Liver (tissue), 3 donors: ENCODE results near the gene LRRC38.

Experiments
- CTCF ChIP-seq: fragments of 150-350 bp; IDR thresholded peaks from 2 replicates; pipeline ENCODE4 v1.5.1; 2017; ENCODE audit warnings: improper control_type of control experiment, low read depth, low read length; ENCODE audit not compliant: missing input control
- EGR1 ChIP-seq, 2 donors: IDR thresholded peaks; 2 replicates each; pipeline ENCODE4 v1.6.1; 2016 to 2018; ENCODE audit warnings: antibody characterized with exemption in 2 of 2, low read depth in 2 of 2
- FOXA1 ChIP-seq: IDR thresholded peaks from 2 replicates; pipeline ENCODE4 v1.6.1; 2016; ENCODE audit warnings: antibody characterized with exemption
- GABPA ChIP-seq, 2 donors: IDR thresholded peaks in 1 of 2; conservative IDR thresholded peaks in 1 of 2; 2 replicates each; pipeline ENCODE4 v1.6.1; 2016; ENCODE audit warnings: antibody characterized with exemption in 2 of 2, mild to moderate bottlenecking in 1 of 2, moderate library complexity in 1 of 2
- HNF4A ChIP-seq, 2 donors: conservative IDR thresholded peaks; 2 replicates each; pipeline ENCODE4 v1.6.1; 2016; ENCODE audit warnings: antibody characterized with exemption in 2 of 2, mild to moderate bottlenecking in 2 of 2
- JUND ChIP-seq, 2 donors: IDR thresholded peaks; 2 replicates each; pipeline ENCODE4 v1.6.1; 2016; ENCODE audit warnings: antibody characterized with exemption in 2 of 2
- RAD21 ChIP-seq, 2 donors: IDR thresholded peaks; 2 replicates each; pipeline ENCODE4 v1.6.1; 2016; ENCODE audit warnings: antibody characterized with exemption in 2 of 2, mild to moderate bottlenecking in 2 of 2
- REST ChIP-seq: IDR thresholded peaks from 2 replicates; pipeline ENCODE4 v1.6.1; 2016; ENCODE audit warnings: antibody characterized with exemption, mild to moderate bottlenecking
- SP1 ChIP-seq: IDR thresholded peaks from 2 replicates; pipeline ENCODE4 v1.6.1; 2018; ENCODE audit warnings: antibody characterized with exemption, mild to moderate bottlenecking
- TAF1 ChIP-seq: conservative IDR thresholded peaks from 2 replicates; pipeline ENCODE4 v1.6.1; 2016; ENCODE audit warnings: antibody characterized with exemption, mild to moderate bottlenecking
- YY1 ChIP-seq: IDR thresholded peaks from 2 replicates; pipeline ENCODE4 v1.6.1; 2016; ENCODE audit warnings: antibody characterized with exemption, mild to moderate bottlenecking
- TF ChIP-seq, protein P1 (sequence below): IDR thresholded peaks from 2 replicates; pipeline ENCODE4 v1.6.1; 2016; ENCODE audit warnings: antibody characterized with exemption
- TF ChIP-seq, protein P2 (sequence below): IDR thresholded peaks from 2 replicates; pipeline ENCODE4 v1.6.1; 2016; ENCODE audit warnings: antibody characterized with exemption
- TF ChIP-seq, protein P3 (sequence below): IDR thresholded peaks from 2 replicates; pipeline ENCODE4 v1.6.1; 2016; ENCODE audit warnings: antibody characterized with exemption
- donor health status: healthy.
- donor health status: healthy.

DNA sequence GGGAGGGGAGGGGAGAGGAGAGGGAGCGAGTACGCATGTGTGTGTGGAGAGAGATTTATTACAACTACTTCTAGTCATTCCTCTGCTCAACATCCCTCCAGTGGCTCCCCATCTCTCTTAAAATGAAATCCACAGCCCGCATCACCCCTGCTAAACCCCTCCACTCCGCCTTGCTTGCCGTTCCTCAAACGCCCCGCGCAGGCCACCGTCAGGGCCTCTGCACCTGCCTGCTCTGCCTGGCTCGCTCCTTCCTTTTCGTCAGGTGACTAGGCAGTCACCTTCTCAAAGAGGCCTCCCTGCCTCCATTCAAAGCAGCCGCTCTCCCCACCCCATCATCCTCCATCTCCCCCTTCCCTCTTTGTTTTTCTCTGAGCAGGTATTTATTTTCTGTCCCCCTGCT, 29.9 kb downstream of the LRRC38 start:
- no peak for TF ChIP-seq JUND (IDR thresholded peaks at IDR 0.05)
- no peak for TF ChIP-seq RAD21 (IDR thresholded peaks at IDR 0.05)
- TF ChIP-seq FOXA1, result no peak
- no peak for TF ChIP-seq CTCF
- TF ChIP-seq YY1, result no peak
- TF ChIP-seq, protein P1, sequence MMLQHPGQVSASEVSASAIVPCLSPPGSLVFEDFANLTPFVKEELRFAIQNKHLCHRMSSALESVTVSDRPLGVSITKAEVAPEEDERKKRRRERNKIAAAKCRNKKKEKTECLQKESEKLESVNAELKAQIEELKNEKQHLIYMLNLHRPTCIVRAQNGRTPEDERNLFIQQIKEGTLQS, result no peak
- TF ChIP-seq SP1, result no peak
- TF ChIP-seq, protein P2, sequence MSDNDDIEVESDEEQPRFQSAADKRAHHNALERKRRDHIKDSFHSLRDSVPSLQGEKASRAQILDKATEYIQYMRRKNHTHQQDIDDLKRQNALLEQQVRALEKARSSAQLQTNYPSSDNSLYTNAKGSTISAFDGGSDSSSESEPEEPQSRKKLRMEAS, result no peak
- TF ChIP-seq GABPA (IDR thresholded peaks at IDR 0.05 in 1 of 2, conservative IDR thresholded peaks at IDR 0.05 in 1 of 2), result no peak
- no peak for TF ChIP-seq HNF4A (conservative IDR thresholded peaks at IDR 0.05)
- no peak for TF ChIP-seq REST
- TF ChIP-seq, protein P3, sequence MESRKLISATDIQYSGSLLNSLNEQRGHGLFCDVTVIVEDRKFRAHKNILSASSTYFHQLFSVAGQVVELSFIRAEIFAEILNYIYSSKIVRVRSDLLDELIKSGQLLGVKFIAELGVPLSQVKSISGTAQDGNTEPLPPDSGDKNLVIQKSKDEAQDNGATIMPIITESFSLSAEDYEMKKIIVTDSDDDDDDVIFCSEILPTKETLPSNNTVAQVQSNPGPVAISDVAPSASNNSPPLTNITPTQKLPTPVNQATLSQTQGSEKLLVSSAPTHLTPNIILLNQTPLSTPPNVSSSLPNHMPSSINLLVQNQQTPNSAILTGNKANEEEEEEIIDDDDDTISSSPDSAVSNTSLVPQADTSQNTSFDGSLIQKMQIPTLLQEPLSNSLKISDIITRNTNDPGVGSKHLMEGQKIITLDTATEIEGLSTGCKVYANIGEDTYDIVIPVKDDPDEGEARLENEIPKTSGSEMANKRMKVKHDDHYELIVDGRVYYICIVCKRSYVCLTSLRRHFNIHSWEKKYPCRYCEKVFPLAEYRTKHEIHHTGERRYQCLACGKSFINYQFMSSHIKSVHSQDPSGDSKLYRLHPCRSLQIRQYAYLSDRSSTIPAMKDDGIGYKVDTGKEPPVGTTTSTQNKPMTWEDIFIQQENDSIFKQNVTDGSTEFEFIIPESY, result no peak
- TF ChIP-seq TAF1, result no peak
- TF ChIP-seq EGR1 (IDR thresholded peaks at IDR 0.05; ENCODE audit: low read depth in 2 of 2), result no peak
